IPS DF 6.9 (cell line): ENCODE measurements around the gene CSRNP3.
A peak's percentile ranks its signal among the peaks of the same experiment; 100 is the strongest.

ENCODE experiments used
- DNase-seq: peaks from one replicate; pipeline ENCODE4 v3.0.0-alpha.2; 2013; ENCODE audit warnings: low read depth, low spot score
- H3K27ac ChIP-seq: one replicate; pipeline ENCODE4 v1.5.1; 2013; ENCODE audit warnings: low read length, control low read depth
- H3K27me3 ChIP-seq: 2 replicates; pipeline ENCODE4 v1.6.1; 2013; ENCODE audit warnings: mild to moderate bottlenecking, low read length; ENCODE audit not compliant: control insufficient read depth, insufficient read depth
- H3K36me3 ChIP-seq: 2 replicates; pipeline ENCODE4 v1.6.1; 2013; ENCODE audit warnings: low read length; ENCODE audit not compliant: control insufficient read depth, insufficient read depth
- H3K4me1 ChIP-seq: 2 replicates; pipeline ENCODE4 v1.6.1; 2013; ENCODE audit warnings: low read length; ENCODE audit not compliant: control insufficient read depth, insufficient read depth
- H3K4me3 ChIP-seq: 2 replicates; pipeline ENCODE4 v1.5.1; 2013; ENCODE audit warnings: mild to moderate bottlenecking, low read length
- H3K9me3 ChIP-seq: 2 replicates; pipeline ENCODE4 v1.6.1; 2013; ENCODE audit warnings: low read length, inconsistent platforms; ENCODE audit not compliant: control insufficient read depth, insufficient read depth
- WGBS: extraction: QIAGEN DNeasy Blood & Tissue Kit; methylation state at CpG from one replicate; pipeline ENCODE4 v1.1.7; 2013; ENCODE audit warnings: mixed read lengths, missing lambda C conversion rate; ENCODE audit not compliant: insufficient read length, insufficient coverage; 5-methylcytosine and 5-hydroxymethylcytosine counted together

The CSRNP3 gene

DNA sequence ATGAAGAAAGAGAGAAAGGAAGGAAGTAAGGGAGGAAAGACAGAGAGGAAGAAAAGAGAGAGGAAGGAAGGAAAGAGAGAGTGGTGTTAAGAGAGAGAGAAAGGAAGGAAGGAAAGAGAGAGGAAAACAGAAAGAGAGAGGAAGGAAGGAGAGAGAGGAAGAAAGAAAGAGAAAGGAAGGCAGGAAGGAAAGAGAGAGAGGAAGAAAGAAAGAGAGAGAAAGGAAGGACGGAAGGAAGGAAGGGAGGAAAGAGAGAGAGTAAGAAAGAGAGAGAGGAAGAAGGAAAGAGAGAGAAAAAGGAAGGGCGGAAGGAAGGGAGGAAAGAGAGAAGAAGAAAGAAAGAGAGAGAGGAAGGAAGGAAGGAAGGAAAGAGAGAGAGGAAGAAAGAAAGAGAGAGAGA lies 197.1 kb downstream of the CSRNP3 start:
- Histone ChIP-seq H3K9me3 (no peaks in the 10 kb centered on the region), H3K27me3 (no peaks in the 10 kb centered on the region), H3K36me3 (no peaks in the 10 kb centered on the region), H3K4me1 (no peaks in the 10 kb centered on the region), H3K4me3 (no peak overlapping the region), H3K27ac (no peak overlapping the region)
- no peak for DNase-seq
- WGBS, result no CpG with 5 or more reads among the region's 2 CpGs

DNA sequence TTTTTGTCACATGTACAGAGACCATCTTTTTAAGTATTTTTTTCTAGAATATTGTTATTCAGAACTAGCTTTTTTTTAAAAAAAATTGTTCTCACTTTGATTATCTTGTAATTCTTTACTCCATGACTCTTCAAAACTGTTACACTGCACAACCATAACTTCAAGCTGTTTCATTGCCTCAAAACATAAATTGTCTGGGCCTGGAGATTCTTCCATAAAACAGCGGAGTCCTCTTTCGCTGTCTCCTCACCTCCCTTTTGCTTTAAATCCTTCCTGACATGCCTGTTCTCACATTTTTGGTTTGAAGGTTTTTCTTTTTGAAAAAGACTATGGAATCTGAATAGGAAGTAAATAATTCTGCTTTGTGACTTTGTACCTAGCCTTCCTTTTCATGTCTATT lies 197.9 kb downstream of the CSRNP3 start:
- no CpG with 5 or more reads among the region's 2 CpGs for WGBS
- no peak overlapping the region for H3K27ac ChIP-seq

DNA sequence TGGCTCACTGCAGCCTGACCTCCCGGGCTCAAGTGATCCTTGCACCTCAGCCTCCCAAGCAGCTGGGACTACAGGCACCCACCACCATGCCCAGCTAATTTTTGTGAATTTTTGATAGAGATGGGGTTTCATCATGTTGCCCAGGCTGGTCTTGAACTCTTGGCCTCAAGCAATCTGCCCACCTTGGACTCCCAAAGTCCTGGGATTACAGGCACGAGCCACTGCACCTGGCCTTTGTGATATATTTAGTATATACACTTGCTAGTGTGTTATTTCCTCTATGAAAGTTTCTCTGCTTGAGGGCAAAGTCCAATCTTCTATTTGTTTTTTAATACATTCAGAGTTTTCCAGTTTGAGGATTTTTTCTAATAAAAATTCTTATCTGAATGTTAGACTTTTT lies 205.3 kb downstream of the CSRNP3 start:
- no peaks in the 10 kb centered on the region for H3K27me3 ChIP-seq
- DNase-seq, result no peak
- no CpG with 5 or more reads among the region's 2 CpGs for WGBS
- H3K36me3 ChIP-seq, result no peaks in the 10 kb centered on the region; the same call in 1 of the 2 replicates
- H3K9me3 ChIP-seq, result no peaks in the 10 kb centered on the region; the same call in 1 of the 2 replicates
- peaks cover 2% of the 10 kb centered on the region for H3K4me1 ChIP-seq
- H3K4me3 ChIP-seq, result no peak overlapping the region
- H3K27ac ChIP-seq, result no peak overlapping the region

More for the DNA sequence above, 197.9 kb downstream of the CSRNP3 start:
- Histone ChIP-seq H3K4me3 (no peak overlapping the region), H3K27me3 (no peaks in the 10 kb centered on the region), H3K36me3 (no peaks in the 10 kb centered on the region), H3K4me1 (no peaks in the 10 kb centered on the region), H3K9me3 (no peaks in the 10 kb centered on the region; the same call in 1 of the 2 replicates)
- DNase-seq, result no peak

DNA sequence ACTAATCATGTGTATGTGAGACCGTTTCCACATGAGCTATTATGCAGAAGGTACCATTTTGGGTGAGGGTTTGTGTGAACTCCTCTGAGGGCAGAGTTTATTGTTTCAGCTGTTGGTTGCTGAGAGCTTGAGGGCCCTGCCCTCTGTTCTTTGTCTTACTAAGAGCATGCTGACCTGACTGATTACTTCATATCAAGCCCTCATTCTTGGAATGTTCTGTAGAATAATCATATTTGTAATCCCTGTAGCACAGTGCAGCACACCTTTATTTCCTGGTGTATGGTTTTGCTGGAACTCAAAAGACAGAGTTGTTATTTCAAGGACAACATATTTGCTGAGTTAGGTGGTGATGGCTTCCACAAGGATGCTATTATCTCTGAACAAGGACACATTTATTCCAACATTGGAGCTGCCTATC lies 206.1 kb downstream of the CSRNP3 start:
- no peaks in the 10 kb centered on the region; the same call in 1 of the 2 replicates for H3K9me3 ChIP-seq
- WGBS, result no CpG with 5 or more reads among the region's 1 CpG
- H3K27me3 ChIP-seq, result no peaks in the 10 kb centered on the region
- no peak overlapping the region for H3K4me3 ChIP-seq
- no peak for DNase-seq
- no peak overlapping the region for H3K27ac ChIP-seq
- peaks cover 2% of the 10 kb centered on the region for H3K4me1 ChIP-seq
- no peaks in the 10 kb centered on the region; the same call in 1 of the 2 replicates for H3K36me3 ChIP-seq

DNA sequence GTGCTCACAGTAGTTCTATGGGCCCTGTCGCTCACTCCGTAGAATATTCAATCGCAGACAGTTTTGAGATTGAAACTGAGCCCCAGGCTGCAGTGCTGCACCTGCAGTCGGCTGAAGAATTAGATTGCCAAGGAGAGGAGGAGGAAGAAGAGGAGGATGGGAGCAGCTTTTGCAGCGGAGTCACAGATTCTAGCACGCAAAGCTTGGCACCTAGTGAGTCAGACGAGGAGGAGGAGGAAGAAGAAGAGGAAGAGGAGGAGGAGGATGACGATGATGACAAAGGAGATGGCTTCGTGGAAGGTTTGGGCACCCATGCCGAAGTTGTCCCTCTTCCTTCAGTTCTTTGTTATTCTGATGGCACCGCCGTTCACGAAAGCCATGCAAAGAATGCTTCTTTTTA lies 209.4 kb downstream of the CSRNP3 start:
- no peak overlapping the region for H3K27ac ChIP-seq
- no peaks in the 10 kb centered on the region; the same call in 1 of the 2 replicates for H3K36me3 ChIP-seq
- peaks cover 2% of the 10 kb centered on the region for H3K4me1 ChIP-seq
- WGBS, result no CpG with 5 or more reads among the region's 13 CpGs
- H3K4me3 ChIP-seq, result no peak overlapping the region
- DNase-seq, result no peak
- H3K9me3 ChIP-seq, result no peaks in the 10 kb centered on the region
- H3K27me3 ChIP-seq, result no peaks in the 10 kb centered on the region

DNA sequence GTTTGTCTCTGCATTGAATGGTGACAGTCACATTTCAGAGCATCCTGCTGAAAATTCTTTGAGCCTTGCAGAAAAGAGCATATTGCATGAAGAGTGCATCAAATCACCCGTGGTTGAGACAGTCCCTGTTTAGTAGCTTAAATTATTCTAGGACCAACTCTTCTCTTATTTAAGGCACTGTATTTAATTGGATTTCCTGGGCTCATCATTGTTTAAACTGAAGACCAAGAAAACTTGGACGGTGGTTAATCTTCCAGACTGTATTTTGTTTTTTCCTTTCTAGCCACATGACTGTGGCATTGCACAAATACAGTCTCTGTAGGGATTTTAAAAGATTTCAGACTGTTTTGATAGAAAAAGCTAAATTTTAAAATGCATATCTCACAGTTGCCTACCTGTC lies 210.1 kb downstream of the CSRNP3 start:
- WGBS, result no CpG with 5 or more reads among the region's 2 CpGs
- no peak for DNase-seq

DNA sequence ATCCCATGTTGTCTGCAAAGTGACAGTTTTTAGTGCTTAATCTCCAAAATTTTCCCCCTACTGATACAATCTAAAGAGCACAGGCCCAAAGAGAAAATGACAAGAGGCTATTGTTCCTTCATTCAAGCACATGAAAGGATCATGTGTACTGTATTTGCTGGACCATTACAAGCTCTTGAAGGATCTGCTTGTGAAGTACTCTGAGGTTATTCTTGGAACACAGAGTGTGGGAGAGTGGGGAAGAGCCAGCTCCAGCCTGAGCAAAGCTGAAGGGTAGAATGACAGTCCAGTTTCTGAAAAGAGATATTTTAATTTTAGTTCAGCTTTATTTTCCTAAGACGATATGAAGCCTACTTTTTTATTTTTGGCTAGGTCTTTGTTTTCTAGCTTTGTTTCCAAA lies 212.3 kb downstream of the CSRNP3 start:
- Histone ChIP-seq H3K27me3 (no peaks in the 10 kb centered on the region), H3K27ac (no peak overlapping the region), H3K9me3 (no peaks in the 10 kb centered on the region), H3K36me3 (no peaks in the 10 kb centered on the region; the same call in 1 of the 2 replicates), H3K4me3 (no peak overlapping the region), H3K4me1 (peaks cover 2% of the 10 kb centered on the region)
- DNase-seq, result no peak
- WGBS, result no CpG with 5 or more reads among the region's 1 CpG

More for the DNA sequence above, 210.1 kb downstream of the CSRNP3 start:
- no peak overlapping the region for H3K27ac ChIP-seq
- no peaks in the 10 kb centered on the region for H3K27me3 ChIP-seq
- no peak overlapping the region for H3K4me3 ChIP-seq
- H3K36me3 ChIP-seq, result no peaks in the 10 kb centered on the region; the same call in 1 of the 2 replicates
- peaks cover 2% of the 10 kb centered on the region for H3K4me1 ChIP-seq
- no peaks in the 10 kb centered on the region for H3K9me3 ChIP-seq

DNA sequence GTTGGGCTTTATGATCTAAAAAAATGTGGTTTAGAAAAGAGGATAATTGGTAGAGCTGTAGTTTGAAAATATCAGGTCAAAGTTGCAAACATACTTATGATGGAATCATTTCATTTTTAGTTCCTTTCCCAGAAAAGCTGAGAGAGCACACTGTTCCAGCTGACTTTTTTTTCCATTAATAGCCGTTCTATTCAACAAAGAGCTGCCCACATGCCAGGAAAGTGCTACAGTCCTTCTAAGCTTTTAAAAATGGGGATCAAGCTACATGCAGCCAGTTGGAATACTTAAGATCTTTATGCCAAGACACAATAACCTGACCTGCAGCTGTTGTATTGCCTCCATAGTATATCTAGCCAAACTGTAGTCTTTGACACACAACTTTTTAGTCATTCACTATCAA lies 213.0 kb downstream of the CSRNP3 start:
- Histone ChIP-seq H3K4me3 (no peak overlapping the region), H3K36me3 (no peaks in the 10 kb centered on the region; the same call in 1 of the 2 replicates), H3K4me1 (peaks cover 2% of the 10 kb centered on the region), H3K27ac (no peak overlapping the region), H3K9me3 (no peaks in the 10 kb centered on the region), H3K27me3 (no peaks in the 10 kb centered on the region)
- no peak for DNase-seq
- no CpG with 5 or more reads among the region's 1 CpG for WGBS

DNA sequence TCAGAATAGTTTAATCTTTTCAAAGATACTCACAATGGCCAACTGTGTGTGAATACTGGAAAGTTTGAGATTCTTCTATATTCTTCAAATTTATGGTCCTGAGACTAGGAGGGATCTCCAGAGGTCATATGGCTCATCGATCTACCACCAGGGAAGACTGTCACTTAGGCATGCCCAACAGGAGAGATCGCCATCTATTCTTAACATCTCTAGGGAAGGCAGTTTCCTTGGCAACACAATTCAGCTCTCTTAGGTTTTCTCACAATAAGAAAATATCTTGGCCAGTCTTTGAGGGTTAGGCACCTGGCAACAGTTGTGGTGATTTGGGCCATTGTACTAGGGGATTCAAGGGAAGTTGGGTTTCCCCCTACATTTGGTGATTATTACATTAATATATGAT lies 217.3 kb downstream of the CSRNP3 start:
- no CpG with 5 or more reads among the region's 2 CpGs for WGBS
- H3K36me3 ChIP-seq, result no peaks in the 10 kb centered on the region
- H3K4me1 ChIP-seq, result no peaks in the 10 kb centered on the region
- H3K27ac ChIP-seq, result no peak overlapping the region
- DNase-seq, result no peak
- H3K27me3 ChIP-seq, result no peaks in the 10 kb centered on the region
- H3K9me3 ChIP-seq, result no peaks in the 10 kb centered on the region
- H3K4me3 ChIP-seq, result no peak overlapping the region

DNA sequence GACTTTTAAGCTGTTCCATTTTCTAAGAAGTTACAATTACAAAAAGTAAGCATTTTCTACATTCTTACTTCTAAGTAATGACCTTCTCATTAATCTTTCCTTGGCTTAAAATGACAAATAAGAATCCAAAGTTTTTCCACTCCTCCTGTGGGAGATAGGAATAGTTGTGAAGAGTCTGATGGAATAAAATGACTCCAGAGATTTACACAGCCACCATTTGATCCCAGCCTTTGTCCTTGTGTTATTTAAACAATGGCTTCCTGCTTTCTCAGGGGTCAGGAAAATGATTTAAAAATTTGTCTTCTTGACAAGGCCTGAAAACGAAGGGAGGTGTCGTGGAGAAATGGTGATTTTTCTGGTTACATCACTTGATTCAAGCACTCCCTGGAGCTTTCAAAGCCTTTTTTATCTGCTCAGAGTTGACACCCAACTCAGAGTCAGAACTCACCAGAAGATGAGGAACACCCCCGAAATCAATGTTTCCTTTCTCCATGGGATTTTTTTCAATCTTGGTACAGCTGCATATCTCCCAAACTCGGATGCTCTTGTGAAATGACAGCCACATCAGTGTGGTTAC lies 218.0 kb downstream of the CSRNP3 start:
- Histone ChIP-seq H3K4me1 (no peaks in the 10 kb centered on the region), H3K9me3 (no peaks in the 10 kb centered on the region), H3K27ac (no peak overlapping the region), H3K27me3 (no peaks in the 10 kb centered on the region), H3K4me3 (no peak overlapping the region), H3K36me3 (no peaks in the 10 kb centered on the region)
- WGBS, result no CpG with 5 or more reads among the region's 4 CpGs
- DNase-seq, result no peak

DNA sequence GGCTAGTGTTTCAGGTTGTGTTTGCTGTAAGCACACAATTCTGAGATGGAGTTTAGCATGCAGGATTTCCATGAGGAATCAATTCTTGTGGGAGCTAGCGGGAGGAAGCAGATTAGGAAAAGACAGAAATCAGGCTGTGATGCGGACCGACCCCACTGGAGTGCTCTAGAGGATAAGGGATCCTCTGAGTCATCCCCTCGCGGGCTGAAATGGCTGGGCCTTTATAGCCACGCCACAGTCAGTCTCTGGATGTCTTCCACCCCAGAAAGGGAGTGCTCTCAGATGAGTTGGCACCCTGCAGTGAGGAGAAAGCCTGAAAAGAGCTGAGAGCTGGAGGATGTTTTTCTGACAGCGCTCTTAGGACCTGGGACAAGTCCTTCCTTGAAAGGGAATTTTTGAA lies 222.1 kb downstream of the CSRNP3 start:
- H3K9me3 ChIP-seq, result no peaks in the 10 kb centered on the region
- H3K4me1 ChIP-seq, result no peaks in the 10 kb centered on the region
- peak; percentile 29 for DNase-seq
- H3K27me3 ChIP-seq, result no peaks in the 10 kb centered on the region
- no peaks in the 10 kb centered on the region for H3K36me3 ChIP-seq
- WGBS, result no CpG with 5 or more reads among the region's 7 CpGs
- no peak overlapping the region for H3K27ac ChIP-seq
- no peak overlapping the region for H3K4me3 ChIP-seq
